ENCODE results near the gene NOTCH3.
A peak's percentile ranks its signal among the peaks of the same experiment; 100 is the strongest.

The NOTCH3 gene

GRCh38 chr19:15196360-15197005 is 4.3 kb downstream of the NOTCH3 start:
- peak overlapping the region; percentile 50 for H3K4me3 ChIP-seq (ENCODE audit: low read depth, low read length)
- no peak for TF ChIP-seq CTCF (IDR thresholded peaks at IDR 0.05; ENCODE audit: control insufficient read depth, extremely low read depth, insufficient read depth)
- no peak for DNase-seq (ENCODE audit: low read depth)

- DNase-seq (ENCODE audit: low read depth) = peak; percentile 55
- H3K4me3 ChIP-seq (ENCODE audit: low read depth, low read length) = peak overlapping the region; percentile 50
- peak; percentile 27; the same call in 1 of the 2 replicates for TF ChIP-seq CTCF (IDR thresholded peaks at IDR 0.05; ENCODE audit: control insufficient read depth, extremely low read depth, insufficient read depth)
Measured at GRCh38 chr19:15195371-15196334, 5.1 kb downstream of the NOTCH3 start.

GRCh38 chr19:15194938-15195337 is 5.9 kb downstream of the NOTCH3 start:
- peak overlapping the region; percentile 50 for H3K4me3 ChIP-seq (ENCODE audit: low read depth, low read length)
- DNase-seq (ENCODE audit: low read depth) = no peak
- TF ChIP-seq CTCF (IDR thresholded peaks at IDR 0.05; ENCODE audit: control insufficient read depth, extremely low read depth, insufficient read depth) = no peak

GRCh38 chr19:15191982-15192381 is 8.8 kb downstream of the NOTCH3 start:
- no peak overlapping the region for H3K4me3 ChIP-seq (ENCODE audit: low read depth, low read length)
- DNase-seq (ENCODE audit: low read depth) = no peak
- no peak for TF ChIP-seq CTCF (IDR thresholded peaks at IDR 0.05; ENCODE audit: control insufficient read depth, extremely low read depth, insufficient read depth)

GRCh38 chr19:15191514-15191913 is 9.3 kb downstream of the NOTCH3 start:
- H3K4me3 ChIP-seq (ENCODE audit: low read depth, low read length) = no peak overlapping the region
- no peak for TF ChIP-seq CTCF (IDR thresholded peaks at IDR 0.05; ENCODE audit: control insufficient read depth, extremely low read depth, insufficient read depth)
- DNase-seq (ENCODE audit: low read depth) = no peak

DNA sequence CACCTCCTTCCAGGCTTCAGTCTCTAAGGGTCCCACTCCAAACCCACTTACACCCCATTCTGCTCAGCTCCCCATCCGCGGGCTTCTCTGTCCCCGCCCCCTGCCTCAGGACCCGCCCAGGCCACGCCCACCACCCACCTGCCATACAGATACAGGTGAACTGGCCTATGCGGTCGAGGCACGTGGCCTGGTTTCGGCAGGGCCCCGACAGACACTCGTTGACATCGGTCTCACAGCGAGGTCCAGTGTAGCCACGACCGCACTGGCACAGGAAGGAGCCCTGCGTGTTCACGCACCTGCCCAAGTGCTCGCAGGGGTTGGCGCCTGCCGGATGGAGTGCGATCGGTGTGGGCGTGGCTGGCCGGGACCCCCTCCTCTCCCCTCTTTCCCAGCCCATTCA is 11.9 kb downstream of the NOTCH3 start:
- DNase-seq (ENCODE audit: low read depth) = no peak
- TF ChIP-seq CTCF (IDR thresholded peaks at IDR 0.05; ENCODE audit: control insufficient read depth, extremely low read depth, insufficient read depth) = no peak
- no peak overlapping the region for H3K4me3 ChIP-seq (ENCODE audit: low read depth, low read length)
